Measurements from ENCODE around the gene SPHK1.

DNA sequence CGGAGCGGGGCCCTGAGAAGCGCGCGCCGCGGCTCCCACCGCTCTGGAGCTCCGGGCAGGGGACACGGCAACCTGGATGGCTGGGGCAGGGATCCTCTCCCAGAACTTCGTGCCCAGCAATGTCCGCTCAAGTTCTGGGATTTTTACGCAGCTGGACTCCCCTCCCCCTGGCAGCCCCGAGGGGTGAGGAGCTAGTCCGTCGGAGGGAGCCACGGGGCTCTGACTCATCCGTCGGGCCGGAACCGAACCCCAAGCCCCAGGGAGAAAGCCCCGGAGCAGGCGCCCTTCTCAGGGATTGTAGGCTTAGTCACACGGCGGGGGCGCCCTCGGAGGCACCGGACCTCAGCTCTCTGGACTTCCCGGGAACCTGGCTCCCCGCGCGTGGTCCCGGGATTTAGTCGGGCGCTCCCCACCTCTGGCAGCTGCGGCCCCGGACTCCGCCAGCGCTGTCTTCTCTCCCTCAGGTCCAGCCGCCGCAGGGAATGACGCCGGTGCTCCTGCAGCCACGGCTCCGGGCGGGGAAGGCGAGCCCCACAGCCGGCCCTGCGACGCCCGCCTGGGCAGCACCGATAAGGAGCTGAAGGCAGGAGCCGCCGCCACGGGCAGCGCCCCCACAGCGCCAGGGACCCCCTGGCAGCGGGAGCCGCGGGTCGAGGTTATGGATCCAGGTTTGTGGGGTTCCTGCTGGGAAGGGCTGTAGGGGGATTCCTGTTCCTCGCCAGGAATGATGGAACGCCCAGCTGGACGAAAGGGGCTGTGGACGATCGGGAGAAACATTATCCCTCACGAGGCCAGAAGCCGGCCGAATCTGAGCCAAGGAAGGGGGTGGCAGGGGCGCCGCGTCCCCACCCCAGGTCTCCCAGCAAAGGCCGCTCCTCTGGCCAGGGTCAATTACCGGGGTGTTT, 830 bp downstream of the SPHK1 start:
- TF ChIP-seq, protein P1, sequence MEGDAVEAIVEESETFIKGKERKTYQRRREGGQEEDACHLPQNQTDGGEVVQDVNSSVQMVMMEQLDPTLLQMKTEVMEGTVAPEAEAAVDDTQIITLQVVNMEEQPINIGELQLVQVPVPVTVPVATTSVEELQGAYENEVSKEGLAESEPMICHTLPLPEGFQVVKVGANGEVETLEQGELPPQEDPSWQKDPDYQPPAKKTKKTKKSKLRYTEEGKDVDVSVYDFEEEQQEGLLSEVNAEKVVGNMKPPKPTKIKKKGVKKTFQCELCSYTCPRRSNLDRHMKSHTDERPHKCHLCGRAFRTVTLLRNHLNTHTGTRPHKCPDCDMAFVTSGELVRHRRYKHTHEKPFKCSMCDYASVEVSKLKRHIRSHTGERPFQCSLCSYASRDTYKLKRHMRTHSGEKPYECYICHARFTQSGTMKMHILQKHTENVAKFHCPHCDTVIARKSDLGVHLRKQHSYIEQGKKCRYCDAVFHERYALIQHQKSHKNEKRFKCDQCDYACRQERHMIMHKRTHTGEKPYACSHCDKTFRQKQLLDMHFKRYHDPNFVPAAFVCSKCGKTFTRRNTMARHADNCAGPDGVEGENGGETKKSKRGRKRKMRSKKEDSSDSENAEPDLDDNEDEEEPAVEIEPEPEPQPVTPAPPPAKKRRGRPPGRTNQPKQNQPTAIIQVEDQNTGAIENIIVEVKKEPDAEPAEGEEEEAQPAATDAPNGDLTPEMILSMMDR (IDR thresholded peaks at IDR 0.05): no peak
- TF ChIP-seq POLR2AphosphoS5 (IDR thresholded peaks at IDR 0.05): no peak
